Measurements from ENCODE around the gene WWTR1. TPM values are rescaled to one million over a fixed set of nuclear protein-coding genes. Genes with fewer than 3 reads are reported as not detected.
A peak's percentile ranks its signal among the peaks of the same experiment; 100 is the strongest.

Gene WWTR1
- polyA plus RNA-seq, 2 of the 4 experiments (the other 2 are of a cell fraction): 99.7 to 164 TPM

GRCh38 chr3:149630806-149631205 is 27.0 kb downstream of the WWTR1 start:
- 88% methylated on average over 1 of the region's 1 CpG for WGBS (ENCODE audit: missing lambda C conversion rate)
- H3K27ac ChIP-seq: no peak overlapping the region
- no peak for FAIRE-seq
- no peak overlapping the region for H3K4me3 ChIP-seq
- no peak for DNase-seq (ENCODE audit: low read depth in 1 of 2, low spot score in 1 of 2)
- ATAC-seq: no peak
- TF ChIP-seq CTCF (IDR thresholded peaks at IDR 0.05) (no peak), HDAC2 (IDR thresholded peaks at IDR 0.05) (no peak), POLR2AphosphoS2 (conservative IDR thresholded peaks at IDR 0.05; ENCODE audit: low read length) (no peak), ATOH8 (CRISPR knock-in tag; IDR thresholded peaks at IDR 0.05; ENCODE audit: low read depth) (no peak), CBX2 (IDR thresholded peaks at IDR 0.05; ENCODE audit: borderline replicate concordance, low read depth) (no peak), ZFP36 (IDR thresholded peaks at IDR 0.05; ENCODE audit: borderline replicate concordance, partially characterized antibody) (no peak), POLR2A (IDR thresholded peaks at IDR 0.05; ENCODE audit: low read length) (no peak), CBX8 (IDR thresholded peaks at IDR 0.05) (no peak), RCOR1 (IDR thresholded peaks at IDR 0.05; ENCODE audit: low read depth, low read length) (no peak)
- ChIA-PET POLR2A (no interaction called here), CTCF (interaction anchor here (0.8 to 3.0 kb wide), 9 partner anchors 10 to 585 kb away, joined by 3 to 9 read pairs (median 5); no protein-coding TSS in a partner anchor)
- no peaks in the 10 kb centered on the region for H3K9me3 ChIP-seq
- no peak overlapping the region for H3K4me2 ChIP-seq
- peaks cover 42% of the 10 kb centered on the region for H3K4me1 ChIP-seq

GRCh38 chr3:149628957-149629670 is 28.7 kb downstream of the WWTR1 start:
- ChIA-PET CTCF (interaction anchor here (0.8 to 2.0 kb wide), 5 partner anchors 10 to 98 kb away, joined by 3 to 6 read pairs (median 4); no protein-coding TSS in a partner anchor), POLR2A (no interaction called here)
- FAIRE-seq (no peak), DNase-seq (ENCODE audit: low read depth in 1 of 2, low spot score in 1 of 2) (no peak), ATAC-seq (no peak)
- WGBS (ENCODE audit: missing lambda C conversion rate): 85% methylated on average over 6 of the region's 6 CpGs
- no peak overlapping the region for H3K4me3 ChIP-seq
- no peak overlapping the region for H3K4me2 ChIP-seq
- peak overlapping the region in 1 of 2 experiments; percentile 67; a peak in 2 of 6 replicates for H3K27ac ChIP-seq
- no peaks in the 10 kb centered on the region for H3K9me3 ChIP-seq
- TF ChIP-seq POLR2AphosphoS2 (conservative IDR thresholded peaks at IDR 0.05; ENCODE audit: low read length): no peak
- no peak for TF ChIP-seq MAFK (IDR thresholded peaks at IDR 0.05; ENCODE audit: partially characterized antibody)
- no peak for TF ChIP-seq GATA3 (IDR thresholded peaks at IDR 0.05; ENCODE audit: borderline replicate concordance)
- no peak for TF ChIP-seq EP300 (IDR thresholded peaks at IDR 0.05)
- no peak for TF ChIP-seq E2F6 (IDR thresholded peaks at IDR 0.05; ENCODE audit: borderline replicate concordance, low read depth)
- TF ChIP-seq MAZ (IDR thresholded peaks at IDR 0.05; ENCODE audit: borderline replicate concordance, low read depth, low read length): no peak
- TF ChIP-seq HOXB13 (CRISPR knock-in tag; IDR thresholded peaks at IDR 0.05; ENCODE audit: low read depth): no peak
- TF ChIP-seq CTCF (IDR thresholded peaks at IDR 0.05): no peak
- no peak for TF ChIP-seq HEYL (CRISPR knock-in tag; IDR thresholded peaks at IDR 0.05)
- no peak for TF ChIP-seq CBX2 (IDR thresholded peaks at IDR 0.05; ENCODE audit: borderline replicate concordance, low read depth)
- TF ChIP-seq POLR2A (IDR thresholded peaks at IDR 0.05; ENCODE audit: low read length): no peak
- TF ChIP-seq HDAC2 (IDR thresholded peaks at IDR 0.05): no peak
- TF ChIP-seq ATOH8 (CRISPR knock-in tag; IDR thresholded peaks at IDR 0.05; ENCODE audit: low read depth): no peak
- no peak for TF ChIP-seq PHF8 (IDR thresholded peaks at IDR 0.05; ENCODE audit: borderline replicate concordance, low read depth)
- TF ChIP-seq FOSB (CRISPR knock-in tag; IDR thresholded peaks at IDR 0.05): no peak
- no peak for TF ChIP-seq JUN (IDR thresholded peaks at IDR 0.05)
- no peak for TF ChIP-seq RAD21 (conservative IDR thresholded peaks at IDR 0.05 in 1 of 2, IDR thresholded peaks at IDR 0.05 in 1 of 2)
- no peak for TF ChIP-seq ZNF302 (CRISPR knock-in tag; IDR thresholded peaks at IDR 0.05)
- H3K4me1 ChIP-seq: peaks cover 54% of the 10 kb centered on the region
